ENCODE measurements around the gene MLXIPL. TPM values are rescaled to one million over a fixed set of nuclear protein-coding genes. Genes with fewer than 3 reads are reported as not detected.

Gene MLXIPL
- total RNA-seq, 2 donors from 2014 or later, result 39.7 to 58.0 TPM

DNA sequence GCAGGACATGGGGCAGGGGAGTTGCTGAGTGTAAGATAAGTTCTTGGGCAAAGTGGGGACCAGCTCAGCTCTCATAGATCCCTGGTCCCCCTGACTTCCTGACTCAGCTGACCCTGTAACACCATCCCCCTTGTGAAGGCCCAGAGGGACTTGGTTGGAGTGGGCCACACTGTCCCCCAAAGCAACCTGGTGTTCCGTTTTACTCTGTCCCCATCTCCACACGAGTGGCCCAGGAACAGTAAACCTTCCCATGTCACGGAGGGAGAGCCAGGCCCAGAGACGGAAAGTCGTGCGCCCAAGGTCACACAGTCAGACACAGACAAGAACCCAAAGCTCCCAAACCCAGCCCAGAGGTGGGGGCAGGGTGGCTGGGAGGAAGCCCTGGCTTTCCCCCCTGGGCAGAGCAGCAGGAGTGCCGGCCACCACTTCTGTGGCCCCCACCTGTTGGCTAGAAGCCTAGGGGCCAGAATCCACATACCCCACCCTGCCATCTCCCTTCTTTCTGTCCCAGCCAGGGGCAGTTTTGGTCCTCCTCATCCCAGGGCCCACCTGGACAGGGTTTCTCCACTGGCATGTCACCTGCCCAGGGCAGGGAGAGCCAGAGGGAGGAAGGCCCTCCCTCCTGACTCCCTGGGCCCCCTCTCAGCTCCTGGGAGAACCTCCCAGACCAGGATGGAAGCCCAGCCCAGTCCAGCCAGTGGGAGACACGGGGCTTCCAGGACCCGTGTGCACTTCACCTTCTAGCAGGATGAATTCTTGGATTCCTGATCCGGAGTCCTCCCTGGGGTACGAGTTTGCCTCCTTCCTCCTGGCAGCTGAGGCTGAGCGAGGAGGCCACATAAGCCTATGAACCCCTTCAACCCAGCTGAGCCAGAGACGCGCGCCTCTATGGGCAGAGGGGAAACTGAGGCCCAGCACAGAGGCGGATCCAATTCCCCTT lies 22.7 kb upstream of the MLXIPL start:
- H3K27me3 ChIP-seq (ENCODE audit: control insufficient read depth, insufficient read depth, low read length, poor library complexity, severe bottlenecking), result peaks cover 65% of the 10 kb centered on the region
- peaks cover 3% of the 10 kb centered on the region for H3K9me3 Mint-ChIP-seq
- H3K4me1 ChIP-seq (ENCODE audit: control insufficient read depth, insufficient read depth, low read length), result no peaks in the 10 kb centered on the region
- peak; percentile 61 for DNase-seq
- no peaks in the 10 kb centered on the region for H3K9me3 ChIP-seq (ENCODE audit: control insufficient read depth, low read length)
- TF ChIP-seq, protein P1, sequence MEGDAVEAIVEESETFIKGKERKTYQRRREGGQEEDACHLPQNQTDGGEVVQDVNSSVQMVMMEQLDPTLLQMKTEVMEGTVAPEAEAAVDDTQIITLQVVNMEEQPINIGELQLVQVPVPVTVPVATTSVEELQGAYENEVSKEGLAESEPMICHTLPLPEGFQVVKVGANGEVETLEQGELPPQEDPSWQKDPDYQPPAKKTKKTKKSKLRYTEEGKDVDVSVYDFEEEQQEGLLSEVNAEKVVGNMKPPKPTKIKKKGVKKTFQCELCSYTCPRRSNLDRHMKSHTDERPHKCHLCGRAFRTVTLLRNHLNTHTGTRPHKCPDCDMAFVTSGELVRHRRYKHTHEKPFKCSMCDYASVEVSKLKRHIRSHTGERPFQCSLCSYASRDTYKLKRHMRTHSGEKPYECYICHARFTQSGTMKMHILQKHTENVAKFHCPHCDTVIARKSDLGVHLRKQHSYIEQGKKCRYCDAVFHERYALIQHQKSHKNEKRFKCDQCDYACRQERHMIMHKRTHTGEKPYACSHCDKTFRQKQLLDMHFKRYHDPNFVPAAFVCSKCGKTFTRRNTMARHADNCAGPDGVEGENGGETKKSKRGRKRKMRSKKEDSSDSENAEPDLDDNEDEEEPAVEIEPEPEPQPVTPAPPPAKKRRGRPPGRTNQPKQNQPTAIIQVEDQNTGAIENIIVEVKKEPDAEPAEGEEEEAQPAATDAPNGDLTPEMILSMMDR (conservative IDR thresholded peaks at IDR 0.05), result no peak
- H3K27ac Mint-ChIP-seq, result no peak overlapping the region
- H3K36me3 Mint-ChIP-seq (ENCODE audit: low read depth), result no peaks in the 10 kb centered on the region
- no peaks in the 10 kb centered on the region for H3K36me3 ChIP-seq (ENCODE audit: control insufficient read depth, insufficient read depth, low read length)
- peak overlapping the region; percentile 48 for H3K4me3 Mint-ChIP-seq
- H3K27ac ChIP-seq (ENCODE audit: low read depth, low read length), result no peak overlapping the region
- peaks cover 75% of the 10 kb centered on the region for H3K27me3 Mint-ChIP-seq (ENCODE audit: insufficient read depth)
- H3K4me3 ChIP-seq (ENCODE audit: low read length), result no peak overlapping the region
- 61 to 65% methylated on average over 10 to 16 of the region's 16 CpGs for WGBS, 2 experiments (ENCODE audit: insufficient coverage in 1 of 2, insufficient read length in 1 of 2)
- peaks cover 7% of the 10 kb centered on the region for H3K4me1 Mint-ChIP-seq
- no peak overlapping the region for H3K9ac ChIP-seq (ENCODE audit: extremely low read depth, low read length, poor library complexity, severe bottlenecking)

DNA sequence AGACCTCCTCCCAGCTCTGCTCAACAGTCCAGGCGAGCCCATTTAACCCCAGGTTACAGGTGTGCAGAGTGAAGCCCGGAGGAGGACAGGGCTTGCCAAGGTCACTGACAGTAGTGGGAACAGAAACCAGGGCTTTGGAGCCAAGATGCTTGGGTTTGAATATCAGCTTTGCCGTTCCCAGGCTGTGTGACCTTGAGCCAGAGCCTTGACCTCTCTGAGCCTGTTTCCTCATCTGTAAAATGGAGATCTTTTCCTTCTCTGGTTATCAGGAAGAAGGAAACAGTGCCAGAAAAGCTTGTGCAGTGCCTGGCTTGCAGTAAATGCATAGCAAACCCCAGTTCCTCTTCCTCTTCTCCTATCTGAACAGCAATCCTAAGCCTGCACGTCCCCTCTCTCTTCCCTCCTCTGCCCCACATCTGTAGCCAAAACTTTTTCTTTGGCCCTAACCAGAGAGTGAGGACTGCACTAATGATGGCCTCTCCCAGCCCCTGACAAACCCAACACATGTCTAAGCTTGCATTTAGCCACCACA lies 21.4 kb upstream of the MLXIPL start:
- H3K9me3 ChIP-seq (ENCODE audit: control insufficient read depth, low read length), result peaks cover 10% of the 10 kb centered on the region
- H3K36me3 ChIP-seq (ENCODE audit: control insufficient read depth, insufficient read depth, low read length), result no peaks in the 10 kb centered on the region
- H3K27ac ChIP-seq (ENCODE audit: low read depth, low read length), result no peak overlapping the region
- H3K9me3 Mint-ChIP-seq, result peaks cover 14% of the 10 kb centered on the region
- no peak overlapping the region for H3K9ac ChIP-seq (ENCODE audit: extremely low read depth, low read length, poor library complexity, severe bottlenecking)
- no peak overlapping the region for H3K4me3 Mint-ChIP-seq
- no peaks in the 10 kb centered on the region for H3K36me3 Mint-ChIP-seq (ENCODE audit: low read depth)
- H3K27me3 ChIP-seq (ENCODE audit: control insufficient read depth, insufficient read depth, low read length, poor library complexity, severe bottlenecking), result peaks cover 56% of the 10 kb centered on the region
- H3K27me3 Mint-ChIP-seq (ENCODE audit: insufficient read depth), result peaks cover 69% of the 10 kb centered on the region
- peaks cover 7% of the 10 kb centered on the region for H3K4me1 Mint-ChIP-seq
- TF ChIP-seq, protein P1 (conservative IDR thresholded peaks at IDR 0.05), result no peak
- DNase-seq, result no peak
- WGBS, 2 experiments (ENCODE audit: insufficient coverage in 1 of 2, insufficient read length in 1 of 2), result 77 to 79% methylated on average over 3 to 4 of the region's 4 CpGs
- H3K4me3 ChIP-seq (ENCODE audit: low read length), result no peak overlapping the region
- H3K27ac Mint-ChIP-seq, result no peak overlapping the region
- no peaks in the 10 kb centered on the region for H3K4me1 ChIP-seq (ENCODE audit: control insufficient read depth, insufficient read depth, low read length)

DNA sequence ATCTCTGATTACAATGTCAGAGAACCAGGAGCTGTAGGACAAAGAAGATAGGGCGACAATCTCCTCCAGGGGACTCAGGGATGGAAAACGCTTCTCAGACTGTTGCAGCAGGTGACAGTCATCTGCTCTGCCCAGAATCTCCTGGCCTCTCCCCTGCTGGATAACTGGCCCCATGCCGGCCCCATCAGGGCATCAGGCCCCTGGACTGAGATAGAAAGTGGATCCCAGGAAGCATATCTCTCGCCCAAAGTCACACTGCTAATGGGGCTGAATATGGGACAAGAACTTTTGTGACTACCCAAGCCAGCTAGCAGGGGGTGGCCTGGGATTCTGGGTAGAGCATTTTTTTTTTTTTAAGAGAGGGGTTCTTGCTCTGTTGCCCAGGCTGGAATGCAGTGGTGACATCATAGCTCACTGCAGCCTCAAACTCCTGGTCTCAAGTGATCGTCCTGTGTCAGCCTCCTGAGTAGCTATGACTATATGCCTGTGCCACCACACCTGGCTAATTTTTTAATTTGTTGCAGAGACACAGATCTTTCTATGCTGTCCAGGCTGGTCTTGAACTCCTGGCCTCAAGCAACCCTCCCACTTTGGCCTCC lies 20.5 kb upstream of the MLXIPL start:
- H3K27me3 Mint-ChIP-seq (ENCODE audit: insufficient read depth), result peaks cover 60% of the 10 kb centered on the region
- TF ChIP-seq, protein P1 (conservative IDR thresholded peaks at IDR 0.05), result no peak
- H3K36me3 Mint-ChIP-seq (ENCODE audit: low read depth), result no peaks in the 10 kb centered on the region
- Histone ChIP-seq H3K9me3 (ENCODE audit: control insufficient read depth, low read length) (peaks cover 10% of the 10 kb centered on the region), H3K9ac (ENCODE audit: extremely low read depth, low read length, poor library complexity, severe bottlenecking) (no peak overlapping the region), H3K4me3 (ENCODE audit: low read length) (no peak overlapping the region), H3K36me3 (ENCODE audit: control insufficient read depth, insufficient read depth, low read length) (no peaks in the 10 kb centered on the region), H3K27me3 (ENCODE audit: control insufficient read depth, insufficient read depth, low read length, poor library complexity, severe bottlenecking) (peaks cover 47% of the 10 kb centered on the region), H3K4me1 (ENCODE audit: control insufficient read depth, insufficient read depth, low read length) (no peaks in the 10 kb centered on the region), H3K27ac (ENCODE audit: low read depth, low read length) (no peak overlapping the region)
- peaks cover 7% of the 10 kb centered on the region for H3K4me1 Mint-ChIP-seq
- no peak overlapping the region for H3K27ac Mint-ChIP-seq
- H3K4me3 Mint-ChIP-seq, result no peak overlapping the region
- peaks cover 19% of the 10 kb centered on the region for H3K9me3 Mint-ChIP-seq
- 71 to 80% methylated on average over 5 of the region's 5 CpGs for WGBS, 2 experiments (ENCODE audit: insufficient coverage in 1 of 2, insufficient read length in 1 of 2)
- DNase-seq, result no peak
